IMR-90 (cell line): ENCODE measurements around the gene TSGA10. TPM values are rescaled to one million over a fixed set of nuclear protein-coding genes. Genes with fewer than 3 reads are reported as not detected.

ENCODE experiments used
- ATAC-seq: fragments of 200-7000 bp; cut with Tn5 transposase; 2 replicates; pipeline ENCODE4 v1.9.1; 2020; ENCODE audit warnings: low read depth, mild to moderate bottlenecking, moderate library complexity
- BruUV-seq: library from RNA; stranded (reverse); fragments of 400-500 nt; replicated peaks from 2 replicates; lab custom pipeline; 2021; lab: Mats Ljungman, UMichigan
- CTCF ChIA-PET: fragments of 300-600 bp; formaldehyde crosslinking; extraction: SDS; loops from one replicate; lab custom pipeline; 2021; ENCODE audit warnings: antibody characterized with exemption; lab: Yijun Ruan, JAX
- POLR2A ChIA-PET: fragments of 300-600 bp; sonication (Branson Sonifier 250); formaldehyde crosslinking; loops from one replicate; lab custom pipeline; 2022; ENCODE audit warnings: antibody characterized with exemption; ENCODE audit not compliant: unreplicated experiment; lab: Charles Lee
- DNase-seq: peaks from one replicate; pipeline ENCODE4 v3.0.0; 2013
- H2AFZ ChIP-seq: replicated peaks from 2 replicates; pipeline ENCODE3; 2013; ENCODE audit warnings: low read length, mild to moderate bottlenecking; ENCODE audit not compliant: poor library complexity
- H2AK5ac ChIP-seq: 2 replicates; pipeline ENCODE4 v1.6.1; 2013; ENCODE audit warnings: low read depth, low read length, inconsistent platforms
- H2AK9ac ChIP-seq: replicated peaks from 2 replicates; pipeline ENCODE3; 2013; ENCODE audit warnings: mild to moderate bottlenecking, low read depth, low read length, moderate library complexity; ENCODE audit not compliant: poor library complexity
- H2BK120ac ChIP-seq: 2 replicates; pipeline ENCODE4 v1.6.1; 2013; ENCODE audit warnings: low read depth, low read length, inconsistent platforms
- H2BK15ac ChIP-seq: 3 replicates; pipeline ENCODE4 v1.6.1; 2013; ENCODE audit warnings: low read depth, low read length, inconsistent platforms
- H2BK20ac ChIP-seq: 2 replicates; pipeline ENCODE4 v1.6.1; 2013; ENCODE audit warnings: low read depth, mild to moderate bottlenecking, inconsistent platforms, low read length, moderate library complexity
- H2BK5ac ChIP-seq: 2 replicates; pipeline ENCODE4 v1.6.1; 2013; ENCODE audit warnings: mild to moderate bottlenecking, low read depth, low read length, inconsistent platforms; ENCODE audit not compliant: poor library complexity, severe bottlenecking
- H3K14ac ChIP-seq: replicated peaks from 2 replicates; pipeline ENCODE4 v1.6.1; 2013; ENCODE audit warnings: low read depth, low read length, inconsistent platforms
- H3K18ac ChIP-seq: 2 replicates; pipeline ENCODE4 v1.6.1; 2013; ENCODE audit warnings: low read depth, low read length, control low read depth
- H3K23ac ChIP-seq: 2 replicates; pipeline ENCODE4 v1.6.1; 2013; ENCODE audit warnings: low read depth, low read length, inconsistent platforms
- H3K27ac ChIP-seq: 2 replicates; pipeline ENCODE4 v1.5.1; 2013; ENCODE audit warnings: mild to moderate bottlenecking, control low read depth, low read length; ENCODE audit not compliant: insufficient read depth
- H3K27me3 ChIP-seq: 2 replicates; pipeline ENCODE4 v1.6.1; 2013; ENCODE audit warnings: low read length; ENCODE audit not compliant: control insufficient read depth, insufficient read depth
- H3K36me3 ChIP-seq: 2 replicates; pipeline ENCODE4 v1.6.1; 2013; ENCODE audit warnings: low read length, mixed read lengths; ENCODE audit not compliant: control insufficient read depth, insufficient read depth
- H3K4ac ChIP-seq: 2 replicates; pipeline ENCODE4 v1.6.1; 2013; ENCODE audit warnings: low read depth, low read length, inconsistent platforms
- H3K4me1 ChIP-seq: 2 replicates; pipeline ENCODE4 v1.6.1; 2013; ENCODE audit warnings: low read length, mixed read lengths; ENCODE audit not compliant: control insufficient read depth, insufficient read depth
- H3K4me2 ChIP-seq: 2 replicates; pipeline ENCODE4 v1.6.1; 2013; ENCODE audit warnings: low read depth, mild to moderate bottlenecking, control low read depth, low read length, moderate library complexity
- H3K4me3 ChIP-seq: 2 replicates; pipeline ENCODE4 v1.5.1; 2013; ENCODE audit warnings: low read depth, mild to moderate bottlenecking, control low read depth, low read length, moderate library complexity; ENCODE audit not compliant: insufficient read depth
- H3K56ac ChIP-seq: 2 replicates; pipeline ENCODE4 v1.6.1; 2013; ENCODE audit warnings: low read length, inconsistent platforms; ENCODE audit not compliant: insufficient read depth; ENCODE audit errors: extremely low read depth
- H3K79me1 ChIP-seq, 2 experiments: 2 replicates each; pipeline ENCODE4 v1.6.1; 2013; ENCODE audit warnings: low read length in 2 of 2, inconsistent platforms in 1 of 2, low read depth in 1 of 2
- H3K9ac ChIP-seq: 2 replicates; pipeline ENCODE4 v1.6.1; 2013; ENCODE audit warnings: low read depth, low read length, control low read depth
- H3K9me1 ChIP-seq: 2 replicates; pipeline ENCODE4 v1.6.1; 2013; ENCODE audit warnings: low read length, inconsistent platforms; ENCODE audit not compliant: insufficient read depth
- H3K9me3 ChIP-seq: 2 replicates; pipeline ENCODE4 v1.6.1; 2013; ENCODE audit warnings: low read length; ENCODE audit not compliant: control insufficient read depth, insufficient read depth
- H4K20me1 ChIP-seq: 2 replicates; pipeline ENCODE4 v1.6.1; 2013; ENCODE audit warnings: low read length, inconsistent platforms; ENCODE audit not compliant: insufficient read depth
- H4K5ac ChIP-seq: 2 replicates; pipeline ENCODE4 v1.6.1; 2013; ENCODE audit warnings: mild to moderate bottlenecking, low read depth, low read length, control low read depth
- H4K8ac ChIP-seq, 2 experiments: 2 replicates each; pipeline ENCODE4 v1.6.1; 2013; ENCODE audit warnings: low read depth in 2 of 2, low read length in 2 of 2, control low read depth in 1 of 2, inconsistent platforms in 1 of 2
- H4K91ac ChIP-seq: 2 replicates; pipeline ENCODE4 v1.6.1; 2013; ENCODE audit warnings: low read depth, low read length, inconsistent platforms; ENCODE audit not compliant: insufficient read depth
- BHLHE40 ChIP-seq: fragments of 150-350 bp; IDR thresholded peaks from 2 replicates; pipeline ENCODE4 v1.6.1; 2016; ENCODE audit warnings: mild to moderate bottlenecking, low read depth, low read length
- CEBPB ChIP-seq: IDR thresholded peaks from 2 replicates; pipeline ENCODE4 v1.6.1; 2012; ENCODE audit warnings: low read depth, low read length, improper control_type of control experiment
- CHD1 ChIP-seq: IDR thresholded peaks from 2 replicates; pipeline ENCODE4 v1.6.1; 2012; ENCODE audit warnings: low read depth, low read length, improper control_type of control experiment
- CTCF ChIP-seq: conservative IDR thresholded peaks from 2 replicates; pipeline ENCODE4 v1.5.1; 2012; ENCODE audit warnings: mild to moderate bottlenecking, low read depth, low read length, improper control_type of control experiment
- ELK1 ChIP-seq: fragments of 150-350 bp; IDR thresholded peaks from 2 replicates; pipeline ENCODE4 v1.6.1; 2016; ENCODE audit warnings: low read depth, mild to moderate bottlenecking, low read length, moderate library complexity, borderline replicate concordance
- FOS ChIP-seq: fragments of 150-350 bp; IDR thresholded peaks from 2 replicates; pipeline ENCODE4 v1.6.1; 2016; ENCODE audit warnings: low read depth, low read length
- MAZ ChIP-seq: IDR thresholded peaks from 2 replicates; pipeline ENCODE4 v1.6.1; 2012; ENCODE audit warnings: low read depth, mild to moderate bottlenecking, low read length, improper control_type of control experiment, moderate library complexity, borderline replicate concordance
- MXI1 ChIP-seq: IDR thresholded peaks from 2 replicates; pipeline ENCODE4 v1.6.1; 2012; ENCODE audit warnings: low read depth, mild to moderate bottlenecking, low read length, moderate library complexity, borderline replicate concordance
- NFE2L2 ChIP-seq: fragments of 150-350 bp; IDR thresholded peaks from 2 replicates; pipeline ENCODE4 v1.6.1; 2016; ENCODE audit warnings: low read depth, mild to moderate bottlenecking, low read length
- POLR2A ChIP-seq: IDR thresholded peaks from 2 replicates; pipeline ENCODE4 v1.6.1; 2012; ENCODE audit warnings: mild to moderate bottlenecking, low read depth, low read length
- RAD21 ChIP-seq: IDR thresholded peaks from 2 replicates; pipeline ENCODE4 v1.6.1; 2012; ENCODE audit warnings: low read length, improper control_type of control experiment
- RCOR1 ChIP-seq: IDR thresholded peaks from 2 replicates; pipeline ENCODE4 v1.6.1; 2012; ENCODE audit warnings: mild to moderate bottlenecking, low read length, improper control_type of control experiment; ENCODE audit not compliant: insufficient replicate concordance
- RFX5 ChIP-seq: IDR thresholded peaks from 2 replicates; pipeline ENCODE4 v1.8.0; 2012; ENCODE audit warnings: low read depth, mild to moderate bottlenecking, low read length, moderate library complexity
- SMC3 ChIP-seq: fragments of 150-350 bp; IDR thresholded peaks from 2 replicates; pipeline ENCODE4 v1.6.1; 2016; ENCODE audit warnings: low read depth, mild to moderate bottlenecking, antibody characterized with exemption, low read length, moderate library complexity
- WGBS, 2 experiments: methylation state at CpG; one replicate each; pipeline versions ENCODE4 v1.1.5 to v1.1.7; 2013; ENCODE audit warnings: missing lambda C conversion rate in 2 of 2; ENCODE audit not compliant: insufficient read length in 1 of 2; ENCODE audit errors: extremely low coverage in 2 of 2; 5-methylcytosine and 5-hydroxymethylcytosine counted together
- dilution Hi-C: fragments of 300-500 bp; cut with HindIII; formaldehyde crosslinking; loops from one replicate; pipeline ENCODE4 v1.14.3; 2018; ENCODE audit warnings: low sequenced_read_pairs; ENCODE audit not compliant: unreplicated experiment
- in situ Hi-C: fragments of 300-500 bp; cut with MboI; formaldehyde crosslinking; loops from 3 replicates; pipeline ENCODE4 v1.14.3; 2019; ENCODE audit warnings: low sequenced_read_pairs, inconsistent platforms, mixed read lengths
- intact Hi-C: fragments of 100-400 bp; cut with micrococcal nuclease; formaldehyde crosslinking; loops from 2 replicates; pipeline ENCODE4 v1.10.0; 2022
- polyA plus RNA-seq, 3 experiments: library from polyadenylated mRNA; depleted of rRNA; stranded (reverse); fragments of >200 nt; gene quantifications; 2 replicates each; pipeline ENCODE4 v1.2.3, GENCODE V29; 2012; ENCODE audit warnings: low replicate concordance in 1 of 3
- total RNA-seq: library from RNA; depleted of rRNA; stranded (reverse); fragments of >200 nt; gene quantifications from 2 replicates; pipeline ENCODE4 v1.2.3, GENCODE V29; 2012

The TSGA10 gene
- total and polyA plus RNA-seq, 2 of the 4 experiments (the other 2 are of a cell fraction) = 0.32 to 0.54 TPM

GRCh38 chr2:99180755-99181623 lies 26.2 kb upstream of the TSGA10 start, which contains the start of the genes MITD1 and MRPL30:
Gene MITD1, minus strand, starts transcription at chr2:99181058. Its CDS starts 77 bp downstream, at chr2:99180981.
Gene MRPL30, plus strand, starts transcription at chr2:99181184. Its CDS starts 5,020 bp downstream, at chr2:99186204.
- H4K91ac ChIP-seq = peak within 1 kb of the TSS; percentile 64
- peak within 1 kb of the TSS; percentile 95 for H3K9ac ChIP-seq
- peaks cover 27 to 40% of the 10 kb centered on the region in 2 experiments for H3K79me1 ChIP-seq
- peak within 1 kb of the TSS; percentile 75 for H3K4me3 ChIP-seq
- in situ Hi-C loops = loop anchor here (10.0 kb wide), 2 partner anchors 154 to 294 kb away; partner anchors contain the start of genes EIF5B and TXNDC9
- peak within 1 kb of the TSS; percentile 91 for H3K56ac ChIP-seq
- H3K27ac ChIP-seq = peak within 1 kb of the TSS; percentile 77
- H3K9me1 ChIP-seq = no peaks in the 10 kb centered on the region; the same call in 1 of the 2 replicates
- dilution Hi-C loops = no loop called here
- H2AK9ac ChIP-seq = peak within 1 kb of the TSS; percentile 92
- H4K20me1 ChIP-seq = no peaks in the 10 kb centered on the region
- H3K14ac ChIP-seq = peak within 1 kb of the TSS; percentile 86
- H2BK5ac ChIP-seq = peak within 1 kb of the TSS; percentile 65
- CTCF ChIA-PET = interaction anchor here (0.7 kb wide), 1 partner anchor 802 kb away, joined by 3 read pairs; no protein-coding TSS in a partner anchor
- no peaks in the 10 kb centered on the region for H3K36me3 ChIP-seq
- peak within 1 kb of the TSS; percentile 51 for H3K18ac ChIP-seq
- peak within 1 kb of the TSS; percentile 79 for H4K5ac ChIP-seq
- H3K4ac ChIP-seq = peak within 1 kb of the TSS; percentile 83
- peak within 1 kb of the TSS; percentile 74 for H2AK5ac ChIP-seq
- H3K9me3 ChIP-seq = no peaks in the 10 kb centered on the region
- H3K27me3 ChIP-seq = no peaks in the 10 kb centered on the region
- H3K4me2 ChIP-seq = peak within 1 kb of the TSS; percentile 100
- POLR2A ChIA-PET = no interaction called here
- H2BK15ac ChIP-seq = no peak within 1 kb of the TSS
- H4K8ac ChIP-seq = peak within 1 kb of the TSS; percentile 56 to 99
- intact Hi-C loops = loop anchor here (1.0 kb wide), 3 partner anchors 155 to 1079 kb away; partner anchors contain the start of genes REV1 and TXNDC9
- H2BK120ac ChIP-seq = peak within 1 kb of the TSS; percentile 54
- BruUV-seq = TSS peak; percentile 78
- 0 out of 2 replicates have a peak within 1 kb of the TSS, but pooled peaks have one; percentile 12 for H2BK20ac ChIP-seq
- peak within 1 kb of the TSS; percentile 99 for H2AFZ ChIP-seq
- ATAC-seq (peak; percentile 97), DNase-seq (peak; percentile 96)
- no peaks in the 10 kb centered on the region; the same call in 1 of the 2 replicates for H3K4me1 ChIP-seq
- H3K23ac ChIP-seq = peak within 1 kb of the TSS; percentile 90
- 0% methylated on average over 10 of the region's 39 CpGs; no CpG with 5 or more reads in 1 of the 2 experiments for WGBS, 2 experiments
- TF ChIP-seq MXI1 (peak; percentile 68; the same call in 1 of the 2 replicates), CTCF (no peak), CEBPB (peak; percentile 40), FOS (peak; percentile 6; the same call in 1 of the 2 replicates), RFX5 (no peak), SMC3 (peak; percentile 24; the same call in 1 of the 2 replicates), RCOR1 (no peak), NFE2L2 (no peak), POLR2A (peak; percentile 95), RAD21 (0 out of 2 replicates have a peak, but pooled peaks have one; percentile 10), BHLHE40 (no peak), CHD1 (no peak), ELK1 (0 out of 2 replicates have a peak, but pooled peaks have one; percentile 11), MAZ (peak; percentile 88)
